H9 (cell line): Measurements from ENCODE around the gene PDZRN4. TPM values are rescaled to one million over a fixed set of nuclear protein-coding genes. Genes with fewer than 3 reads are reported as not detected.
A peak's percentile ranks its signal among the peaks of the same experiment; 100 is the strongest.

ENCODE experiments used
- DNase-seq: peaks from one replicate; pipeline ENCODE4 v3.0.0-alpha.2; 2017
- H2AFZ ChIP-seq: one replicate; pipeline ENCODE4 v1.6.1; 2013; ENCODE audit warnings: mild to moderate bottlenecking, low read length, control low read depth, moderate library complexity
- H2AK5ac ChIP-seq: 2 replicates; pipeline ENCODE4 v1.6.1; 2013; ENCODE audit warnings: low read length, control low read depth, mixed read lengths; ENCODE audit not compliant: insufficient read length
- H2BK120ac ChIP-seq: one replicate; pipeline ENCODE4 v1.6.1; 2013; ENCODE audit warnings: low read depth, mild to moderate bottlenecking, low read length, control low read depth, inconsistent platforms; ENCODE audit not compliant: poor library complexity, severe bottlenecking
- H2BK12ac ChIP-seq: 2 replicates; pipeline ENCODE4 v1.6.1; 2013; ENCODE audit warnings: low read length, control low read depth, mixed read lengths, low read depth; ENCODE audit not compliant: insufficient read length
- H2BK15ac ChIP-seq: 2 replicates; pipeline ENCODE4 v1.6.1; 2013; ENCODE audit warnings: low read depth, low read length, control low read depth
- H2BK20ac ChIP-seq: one replicate; pipeline ENCODE4 v1.6.1; 2013; ENCODE audit warnings: low read depth, mild to moderate bottlenecking, low read length, control low read depth, inconsistent platforms; ENCODE audit not compliant: poor library complexity, severe bottlenecking
- H2BK5ac ChIP-seq: 2 replicates; pipeline ENCODE4 v1.6.1; 2013; ENCODE audit warnings: low read length, control low read depth, mixed read lengths; ENCODE audit not compliant: insufficient read length
- H3K14ac ChIP-seq: 2 replicates; pipeline ENCODE4 v1.6.1; 2013; ENCODE audit warnings: low read length, control low read depth; ENCODE audit not compliant: insufficient read depth
- H3K18ac ChIP-seq: 2 replicates; pipeline ENCODE4 v1.6.1; 2013; ENCODE audit warnings: low read depth, mild to moderate bottlenecking, mixed read lengths, low read length, control low read depth; ENCODE audit not compliant: insufficient read length
- H3K23ac ChIP-seq: 2 replicates; pipeline ENCODE4 v1.6.1; 2013; ENCODE audit warnings: low read length, control low read depth, mixed read lengths, low read depth; ENCODE audit not compliant: insufficient read length
- H3K23me2 ChIP-seq: 2 replicates; pipeline ENCODE4 v1.6.1; 2013; ENCODE audit warnings: low read depth, mild to moderate bottlenecking, mixed read lengths, low read length, control low read depth; ENCODE audit not compliant: insufficient read length, poor library complexity, severe bottlenecking
- H3K27ac ChIP-seq: 2 replicates; pipeline ENCODE4 v1.5.1; 2013; ENCODE audit warnings: low read length, control low read depth, mixed read lengths, low read depth; ENCODE audit not compliant: insufficient read length
- H3K27me3 ChIP-seq: 2 replicates; pipeline ENCODE4 v1.6.1; 2013; ENCODE audit warnings: low read length, control low read depth, inconsistent platforms; ENCODE audit not compliant: insufficient read depth
- H3K4ac ChIP-seq: 2 replicates; pipeline ENCODE4 v1.6.1; 2013; ENCODE audit warnings: low read depth, mild to moderate bottlenecking, control low read depth, inconsistent platforms, low read length, moderate library complexity
- H3K4me1 ChIP-seq: 2 replicates; pipeline ENCODE4 v1.6.1; 2013; ENCODE audit warnings: low read length, control low read depth, inconsistent platforms; ENCODE audit not compliant: insufficient read depth
- H3K4me2 ChIP-seq: 2 replicates; pipeline ENCODE4 v1.6.1; 2013; ENCODE audit warnings: low read length, control low read depth, mixed read lengths; ENCODE audit not compliant: insufficient read length, insufficient read depth
- H3K56ac ChIP-seq: 2 replicates; pipeline ENCODE4 v1.6.1; 2013; ENCODE audit warnings: low read depth, mild to moderate bottlenecking, mixed read lengths, low read length, control low read depth; ENCODE audit not compliant: insufficient read length
- H3K79me1 ChIP-seq: 2 replicates; pipeline ENCODE4 v1.6.1; 2013; ENCODE audit warnings: low read depth, mild to moderate bottlenecking, moderate library complexity, low read length, control low read depth, inconsistent platforms; ENCODE audit not compliant: insufficient read depth, poor library complexity, severe bottlenecking
- H3K79me2 ChIP-seq: 2 replicates; pipeline ENCODE4 v1.6.1; 2013; ENCODE audit warnings: low read length, control low read depth, inconsistent platforms; ENCODE audit not compliant: insufficient read depth
- H3K9ac ChIP-seq: 2 replicates; pipeline ENCODE4 v1.6.1; 2013; ENCODE audit warnings: low read length, control low read depth, mixed read lengths; ENCODE audit not compliant: insufficient read length; ENCODE audit errors: extremely low read depth
- H3K9me3 ChIP-seq: one replicate; pipeline ENCODE4 v1.6.1; 2013; ENCODE audit warnings: low read depth, low read length, inconsistent platforms; ENCODE audit not compliant: control insufficient read depth
- H3T11ph ChIP-seq: one replicate; pipeline ENCODE4 v1.6.1; 2013; ENCODE audit warnings: mild to moderate bottlenecking, low read length, control low read depth, inconsistent platforms
- H4K20me1 ChIP-seq: one replicate; pipeline ENCODE4 v1.6.1; 2013; ENCODE audit not compliant: control insufficient read depth, insufficient read length, insufficient read depth
- H4K5ac ChIP-seq: 2 replicates; pipeline ENCODE4 v1.6.1; 2013; ENCODE audit warnings: low read depth, mild to moderate bottlenecking, mixed read lengths, low read length, control low read depth; ENCODE audit not compliant: insufficient read length
- H4K8ac ChIP-seq: replicated peaks from 2 replicates; pipeline ENCODE4 v1.6.1; 2013; ENCODE audit warnings: low read length, control low read depth, mixed read lengths, low read depth; ENCODE audit not compliant: insufficient read length
- H4K91ac ChIP-seq: 2 replicates; pipeline ENCODE4 v1.6.1; 2013; ENCODE audit warnings: low read depth, mild to moderate bottlenecking, moderate library complexity, mixed read lengths, low read length, control low read depth; ENCODE audit not compliant: insufficient read length
- H3K27ac Mint-ChIP-seq, 3 experiments: 2 replicates in 2 of 3; 3 replicates in 1 of 3; pipeline ENCODE4 v1.8.0; 2020 to 2021; ENCODE audit warnings: mixed read lengths in 3 of 3, mild to moderate bottlenecking in 1 of 3, moderate library complexity in 1 of 3
- H3K27me3 Mint-ChIP-seq: 2 replicates; pipeline ENCODE4 v1.8.0; 2021; ENCODE audit warnings: low read depth, mild to moderate bottlenecking, moderate library complexity, mixed read lengths
- H3K36me3 Mint-ChIP-seq, 3 experiments: 2 replicates in 2 of 3; 3 replicates in 1 of 3; pipeline ENCODE4 v1.8.0; 2020 to 2021; ENCODE audit warnings: low read depth in 3 of 3, mixed read lengths in 3 of 3; ENCODE audit not compliant: insufficient read depth in 1 of 3
- H3K4me1 Mint-ChIP-seq, 2 experiments: 2 replicates each; pipeline ENCODE4 v1.8.0; 2020; ENCODE audit warnings: mixed read lengths in 2 of 2
- H3K4me3 Mint-ChIP-seq, 2 experiments: 2 replicates in 1 of 2; 3 replicates in 1 of 2; pipeline ENCODE4 v1.8.0; 2020 to 2021; ENCODE audit warnings: mild to moderate bottlenecking in 2 of 2, mixed read lengths in 2 of 2, moderate library complexity in 1 of 2
- H3K9me3 Mint-ChIP-seq, 2 experiments: 2 replicates in 1 of 2; 3 replicates in 1 of 2; pipeline ENCODE4 v1.8.0; 2020; ENCODE audit warnings: mild to moderate bottlenecking in 2 of 2, mixed read lengths in 2 of 2, moderate library complexity in 1 of 2
- WGBS: extraction: QIAGEN DNeasy Blood & Tissue Kit; methylation state at CpG from one replicate; pipeline ENCODE4 v1.1.7; 2013; ENCODE audit warnings: missing lambda C conversion rate, low lambda C conversion rate, mixed read lengths; ENCODE audit not compliant: insufficient read length; ENCODE audit errors: extremely low coverage; 5-methylcytosine and 5-hydroxymethylcytosine counted together
- total RNA-seq: library from RNA; stranded (reverse); gene quantifications from 2 replicates; pipeline ENCODE4 v1.2.1, GENCODE V29; 2021
- TF ChIP-seq, protein P1 (sequence below): fragments of 200-600 bp; sonication (generic); conservative IDR thresholded peaks from 3 replicates; pipeline ENCODE4 v1.8.0; 2021; ENCODE audit warnings: antibody characterized with exemption, mild to moderate bottlenecking

PDZRN4 gene
- total RNA-seq, 1 experiment from 2014 or later = not detected

DNA sequence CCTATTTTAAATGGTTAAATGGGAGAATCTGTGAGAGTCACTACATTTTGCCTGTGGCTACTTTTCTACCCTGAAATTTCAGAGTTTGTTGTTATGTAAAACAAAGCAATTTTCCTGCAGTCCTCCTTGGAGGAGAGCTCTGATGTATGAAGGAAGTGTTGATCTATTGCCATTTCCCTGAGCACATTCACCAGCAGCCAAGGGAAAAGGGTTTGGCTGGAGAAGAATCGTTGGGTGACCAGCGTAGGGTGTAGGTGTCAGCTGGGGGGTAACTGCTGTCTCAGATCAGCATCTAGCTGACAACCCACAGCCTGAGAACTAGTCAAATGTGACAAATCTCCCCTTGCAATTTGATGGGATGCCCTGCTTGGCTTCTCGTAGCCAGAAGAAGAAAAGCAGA is 230.5 kb downstream of the PDZRN4 start:
- Mint-ChIP-seq H3K4me3 (no peak overlapping the region), H3K36me3 (no peaks in the 10 kb centered on the region), H3K27me3 (no peaks in the 10 kb centered on the region), H3K9me3 (peaks cover 0 to 5% of the 10 kb centered on the region in 2 experiments; a peak in 1 of 5 replicates), H3K27ac (0 out of 7 replicates have a peak overlapping the region, but pooled peaks of 1 of the 3 experiments have one; percentile 37), H3K4me1 (peaks cover 27 to 31% of the 10 kb centered on the region in 2 experiments)
- no peak overlapping the region for H2BK120ac ChIP-seq
- TF ChIP-seq, protein P1, sequence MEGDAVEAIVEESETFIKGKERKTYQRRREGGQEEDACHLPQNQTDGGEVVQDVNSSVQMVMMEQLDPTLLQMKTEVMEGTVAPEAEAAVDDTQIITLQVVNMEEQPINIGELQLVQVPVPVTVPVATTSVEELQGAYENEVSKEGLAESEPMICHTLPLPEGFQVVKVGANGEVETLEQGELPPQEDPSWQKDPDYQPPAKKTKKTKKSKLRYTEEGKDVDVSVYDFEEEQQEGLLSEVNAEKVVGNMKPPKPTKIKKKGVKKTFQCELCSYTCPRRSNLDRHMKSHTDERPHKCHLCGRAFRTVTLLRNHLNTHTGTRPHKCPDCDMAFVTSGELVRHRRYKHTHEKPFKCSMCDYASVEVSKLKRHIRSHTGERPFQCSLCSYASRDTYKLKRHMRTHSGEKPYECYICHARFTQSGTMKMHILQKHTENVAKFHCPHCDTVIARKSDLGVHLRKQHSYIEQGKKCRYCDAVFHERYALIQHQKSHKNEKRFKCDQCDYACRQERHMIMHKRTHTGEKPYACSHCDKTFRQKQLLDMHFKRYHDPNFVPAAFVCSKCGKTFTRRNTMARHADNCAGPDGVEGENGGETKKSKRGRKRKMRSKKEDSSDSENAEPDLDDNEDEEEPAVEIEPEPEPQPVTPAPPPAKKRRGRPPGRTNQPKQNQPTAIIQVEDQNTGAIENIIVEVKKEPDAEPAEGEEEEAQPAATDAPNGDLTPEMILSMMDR = no peak
- H3K27me3 ChIP-seq = no peaks in the 10 kb centered on the region
- no peak overlapping the region for H2BK5ac ChIP-seq
- no peak overlapping the region for H4K5ac ChIP-seq
- H2BK15ac ChIP-seq = no peak overlapping the region
- peak; percentile 34 for DNase-seq
- H3K18ac ChIP-seq = no peak overlapping the region
- H3K4ac ChIP-seq = no peak overlapping the region
- H2BK12ac ChIP-seq = no peak overlapping the region
- no peak overlapping the region for H3K14ac ChIP-seq
- H2BK20ac ChIP-seq = peak overlapping the region; percentile 26
- H3K9me3 ChIP-seq = no peaks in the 10 kb centered on the region
- peaks cover 13% of the 10 kb centered on the region; the same call in 1 of the 2 replicates for H3K4me1 ChIP-seq
- H4K8ac ChIP-seq = no peak overlapping the region
- no peak overlapping the region for H3K56ac ChIP-seq
- no peak overlapping the region for H3K9ac ChIP-seq
- H2AFZ ChIP-seq = no peak overlapping the region
- no peak overlapping the region for H3K23ac ChIP-seq
- H3K23me2 ChIP-seq = no peaks in the 10 kb centered on the region
- H3K4me2 ChIP-seq = peak overlapping the region; percentile 24
- H4K20me1 ChIP-seq = no peaks in the 10 kb centered on the region
- H3K27ac ChIP-seq = no peak overlapping the region
- no peaks in the 10 kb centered on the region for H3K79me1 ChIP-seq
- no CpG with 5 or more reads among the region's 3 CpGs for WGBS
- no peak overlapping the region for H2AK5ac ChIP-seq
- H4K91ac ChIP-seq = no peak overlapping the region
- no peaks in the 10 kb centered on the region for H3K79me2 ChIP-seq
- no peak overlapping the region for H3T11ph ChIP-seq
